Thoracic aorta (tissue), 2 donors: Measurements from ENCODE around the gene CDC42SE2. TPM values are rescaled to one million over a fixed set of nuclear protein-coding genes. Genes with fewer than 3 reads are reported as not detected.

Source experiments
- ATAC-seq: fragments of 150-250 bp; one replicate; pipeline ENCODE4 v1.8.0; 2017; ENCODE audit warnings: low read depth; ENCODE audit not compliant: insufficient number of reproducible peaks, low FRiP score
- DNase-seq: peaks from one replicate; pipeline ENCODE4 v3.0.0-alpha.2; 2020; ENCODE audit warnings: low spot score
- H3K27ac ChIP-seq, 2 donors: fragments of 200-600 bp; sonication (generic); 1 replicate in 1 of 2; 2 replicates in 1 of 2; pipeline ENCODE4 v1.5.1; 2016; ENCODE audit warnings: mild to moderate bottlenecking in 2 of 2, moderate library complexity in 2 of 2
- H3K27me3 ChIP-seq: fragments of 200-600 bp; sonication (generic); replicated peaks from 2 replicates; pipeline ENCODE4 v1.6.0; 2016; ENCODE audit warnings: mild to moderate bottlenecking; ENCODE audit not compliant: insufficient read depth
- H3K36me3 ChIP-seq: fragments of 200-600 bp; sonication (generic); one replicate; pipeline ENCODE4 v1.5.1; 2016
- H3K4me1 ChIP-seq, 2 donors: fragments of 200-600 bp; sonication (generic); 1 replicate in 1 of 2; 2 replicates in 1 of 2; pipeline versions ENCODE4 v1.5.1 to v1.6.0; 2016; ENCODE audit warnings: low read depth in 2 of 2, mild to moderate bottlenecking in 1 of 2; ENCODE audit not compliant: control insufficient read depth in 1 of 2
- H3K4me3 ChIP-seq: fragments of 200-600 bp; sonication (generic); 2 replicates; pipeline ENCODE4 v1.5.1; 2016; ENCODE audit warnings: mild to moderate bottlenecking
- H3K9me3 ChIP-seq: fragments of 200-600 bp; sonication (generic); 2 replicates; pipeline ENCODE4 v1.5.1; 2016
- CTCF ChIP-seq: fragments of 200-600 bp; sonication (generic); IDR thresholded peaks from one replicate; pipeline ENCODE4 v1.5.1; 2019; ENCODE audit warnings: antibody characterized with exemption
- total RNA-seq, 2 donors: library from RNA; depleted of rRNA; stranded (reverse); fragments of >200 nt; gene quantifications; one replicate each; pipeline versions ENCODE4 v1.1.0 to v1.2.3, GENCODE V29; 2016

The CDC42SE2 gene
- total RNA-seq, 2 donors from 2014 or later: 20.3 to 38.0 TPM

GRCh38 chr5:131418846-131419245 lies 155.0 kb downstream of the CDC42SE2 start:
- ATAC-seq (no peak), DNase-seq (no peak)
- Histone ChIP-seq H3K4me1 (no peaks in the 10 kb centered on the region), H3K36me3 (peaks cover 6% of the 10 kb centered on the region), H3K27me3 (no peaks in the 10 kb centered on the region), H3K27ac (no peak overlapping the region), H3K4me3 (no peak overlapping the region), H3K9me3 (no peaks in the 10 kb centered on the region)
- no peak for TF ChIP-seq CTCF

- DNase-seq: no peak
- Histone ChIP-seq H3K36me3 (peaks cover 6% of the 10 kb centered on the region), H3K9me3 (no peaks in the 10 kb centered on the region), H3K4me1 (no peaks in the 10 kb centered on the region), H3K27me3 (no peaks in the 10 kb centered on the region), H3K27ac (no peak overlapping the region), H3K4me3 (no peak overlapping the region)
- no peak for TF ChIP-seq CTCF
- no peak for ATAC-seq
Observed at GRCh38 chr5:131419877-131420276, 156.0 kb downstream of the CDC42SE2 start.

GRCh38 chr5:131423056-131423455 lies 159.2 kb downstream of the CDC42SE2 start:
- DNase-seq (no peak), ATAC-seq (no peak)
- TF ChIP-seq CTCF: peak; percentile 37
- H3K27me3 ChIP-seq: no peaks in the 10 kb centered on the region
- H3K36me3 ChIP-seq: peaks cover 9% of the 10 kb centered on the region
- no peaks in the 10 kb centered on the region for H3K4me1 ChIP-seq
- no peaks in the 10 kb centered on the region for H3K9me3 ChIP-seq
- H3K4me3 ChIP-seq: no peak overlapping the region
- no peak overlapping the region for H3K27ac ChIP-seq

GRCh38 chr5:131426011-131426410 lies 162.2 kb downstream of the CDC42SE2 start:
- H3K4me3 ChIP-seq: no peak overlapping the region
- H3K27me3 ChIP-seq: no peaks in the 10 kb centered on the region
- H3K4me1 ChIP-seq: no peaks in the 10 kb centered on the region
- ATAC-seq (no peak), DNase-seq (no peak)
- no peak overlapping the region for H3K27ac ChIP-seq
- no peaks in the 10 kb centered on the region for H3K9me3 ChIP-seq
- TF ChIP-seq CTCF: no peak
- H3K36me3 ChIP-seq: peaks cover 14% of the 10 kb centered on the region

GRCh38 chr5:131430794-131431193 lies 166.9 kb downstream of the CDC42SE2 start:
- no peak overlapping the region for H3K27ac ChIP-seq
- ATAC-seq (no peak), DNase-seq (no peak)
- no peaks in the 10 kb centered on the region for H3K4me1 ChIP-seq
- no peaks in the 10 kb centered on the region for H3K27me3 ChIP-seq
- no peaks in the 10 kb centered on the region for H3K9me3 ChIP-seq
- H3K36me3 ChIP-seq: peaks cover 14% of the 10 kb centered on the region
- H3K4me3 ChIP-seq: no peak overlapping the region
- TF ChIP-seq CTCF: no peak
